ENCODE data around the gene CEP295NL. TPM values are rescaled to one million over a fixed set of nuclear protein-coding genes. Genes with fewer than 3 reads are reported as not detected.
"Not testable (repeated sequence)": the region's sequence is repeated elsewhere in the genome, so short reads cannot be mapped to it uniquely, and the experiment has no call there.

The CEP295NL gene
- total RNA-seq, 2 experiments from 2014 or later, result 0.26 TPM; not detected in 1

- peak overlapping the region; percentile 60 for H3K4me3 Mint-ChIP-seq
- ChIA-PET POLR2A (no interaction called here), CTCF (interaction anchor here (1.0 kb wide), 1 partner anchor 8 kb away, joined by 3 read pairs; no protein-coding TSS in a partner anchor)
- H3K4me1 Mint-ChIP-seq (ENCODE audit: low read depth), result peaks cover 36% of the 10 kb centered on the region
- no peaks in the 10 kb centered on the region for H3K9me3 Mint-ChIP-seq (ENCODE audit: insufficient read depth)
- peaks cover 4% of the 10 kb centered on the region for H3K27me3 Mint-ChIP-seq (ENCODE audit: low read depth)
- ATAC-seq (no peak), DNase-seq (no peak)
- peak overlapping the region; percentile 60 for H3K27ac Mint-ChIP-seq
- H3K36me3 Mint-ChIP-seq (ENCODE audit: low read depth), result no peaks in the 10 kb centered on the region
Measured at GRCh38 chr17:78878871-78879527, 24.0 kb downstream of the CEP295NL start.

GRCh38 chr17:78878261-78878660 is 24.7 kb downstream of the CEP295NL start:
- Mint-ChIP-seq H3K27ac (peak overlapping the region; percentile 5), H3K36me3 (ENCODE audit: low read depth) (no peaks in the 10 kb centered on the region), H3K4me1 (ENCODE audit: low read depth) (peaks cover 30% of the 10 kb centered on the region), H3K9me3 (ENCODE audit: insufficient read depth) (no peaks in the 10 kb centered on the region), H3K4me3 (no peak overlapping the region), H3K27me3 (ENCODE audit: low read depth) (peaks cover 4% of the 10 kb centered on the region)
- no peak for ATAC-seq
- ChIA-PET CTCF (interaction anchor here (1.0 to 5.0 kb wide), 2 partner anchors 9 to 12 kb away, joined by 3 to 34 read pairs; no protein-coding TSS in a partner anchor), POLR2A (no interaction called here)
- no peak for DNase-seq

GRCh38 chr17:78876954-78877517 is 26.0 kb downstream of the CEP295NL start:
- H3K27ac Mint-ChIP-seq; ATAC-seq; H3K4me3 Mint-ChIP-seq; H3K27me3 Mint-ChIP-seq (ENCODE audit: low read depth); H3K9me3 Mint-ChIP-seq (ENCODE audit: insufficient read depth); H3K36me3 Mint-ChIP-seq (ENCODE audit: low read depth); POLR2A ChIA-PET; DNase-seq: not testable (repeated sequence)
- peaks cover 21% of the 10 kb centered on the region for H3K4me1 Mint-ChIP-seq (ENCODE audit: low read depth)
- CTCF ChIA-PET, result interaction anchor here (1.1 to 5.0 kb wide), 2 partner anchors 11 to 14 kb away, joined by 3 to 34 read pairs; no protein-coding TSS in a partner anchor

- Mint-ChIP-seq H3K27ac (no peak overlapping the region), H3K27me3 (ENCODE audit: low read depth) (peaks cover 4% of the 10 kb centered on the region), H3K9me3 (ENCODE audit: insufficient read depth) (no peaks in the 10 kb centered on the region), H3K4me1 (ENCODE audit: low read depth) (peaks cover 21% of the 10 kb centered on the region), H3K4me3 (no peak overlapping the region), H3K36me3 (ENCODE audit: low read depth) (no peaks in the 10 kb centered on the region)
- ATAC-seq, result no peak
- CTCF ChIA-PET, result interaction anchor here (5.0 kb wide), 1 partner anchor 10 kb away, joined by 34 read pairs; no protein-coding TSS in a partner anchor
- no peak for DNase-seq
- POLR2A ChIA-PET, result no interaction called here
Measured at GRCh38 chr17:78876094-78876597, 26.9 kb downstream of the CEP295NL start.

GRCh38 chr17:78875363-78876093 is 27.5 kb downstream of the CEP295NL start:
- no peak for DNase-seq
- Mint-ChIP-seq H3K27me3 (ENCODE audit: low read depth) (peaks cover 4% of the 10 kb centered on the region), H3K27ac (no peak overlapping the region), H3K4me1 (ENCODE audit: low read depth) (peaks cover 21% of the 10 kb centered on the region), H3K36me3 (ENCODE audit: low read depth) (no peaks in the 10 kb centered on the region), H3K9me3 (ENCODE audit: insufficient read depth) (no peaks in the 10 kb centered on the region), H3K4me3 (no peak overlapping the region)
- CTCF ChIA-PET, result interaction anchor here (5.0 kb wide), 1 partner anchor 10 kb away, joined by 34 read pairs; no protein-coding TSS in a partner anchor
- POLR2A ChIA-PET, result no interaction called here
- ATAC-seq, result no peak

GRCh38 chr17:78873519-78874340 is 29.3 kb downstream of the CEP295NL start:
- Mint-ChIP-seq H3K4me3 (no peak overlapping the region), H3K4me1 (ENCODE audit: low read depth) (peaks cover 6% of the 10 kb centered on the region), H3K27me3 (ENCODE audit: low read depth) (peaks cover 4% of the 10 kb centered on the region), H3K27ac (no peak overlapping the region), H3K36me3 (ENCODE audit: low read depth) (no peaks in the 10 kb centered on the region), H3K9me3 (ENCODE audit: insufficient read depth) (no peaks in the 10 kb centered on the region)
- DNase-seq (no peak), ATAC-seq (no peak)
- CTCF ChIA-PET, result interaction anchor here (1.0 to 5.0 kb wide), 2 partner anchors 8 to 410 kb away, joined by 3 to 34 read pairs; no protein-coding TSS in a partner anchor
- POLR2A ChIA-PET, result no interaction called here

- CTCF ChIA-PET, result interaction anchor here (2.0 kb wide), 1 partner anchor 98 kb away, joined by 6 read pairs; no protein-coding TSS in a partner anchor
- Mint-ChIP-seq H3K4me1 (ENCODE audit: low read depth) (no peaks in the 10 kb centered on the region), H3K27ac (no peak overlapping the region), H3K9me3 (ENCODE audit: insufficient read depth) (no peaks in the 10 kb centered on the region), H3K36me3 (ENCODE audit: low read depth) (no peaks in the 10 kb centered on the region), H3K4me3 (no peak overlapping the region), H3K27me3 (ENCODE audit: low read depth) (peaks cover 4% of the 10 kb centered on the region)
- POLR2A ChIA-PET, result no interaction called here
- ATAC-seq, result no peak
- no peak for DNase-seq
Measured at GRCh38 chr17:78872486-78872885, 30.5 kb downstream of the CEP295NL start.

- Mint-ChIP-seq H3K4me3 (no peak overlapping the region), H3K36me3 (ENCODE audit: low read depth) (no peaks in the 10 kb centered on the region), H3K27me3 (ENCODE audit: low read depth) (no peaks in the 10 kb centered on the region), H3K9me3 (ENCODE audit: insufficient read depth) (no peaks in the 10 kb centered on the region), H3K27ac (no peak overlapping the region), H3K4me1 (ENCODE audit: low read depth) (no peaks in the 10 kb centered on the region)
- ChIA-PET POLR2A (no interaction called here), CTCF (no interaction called here)
- DNase-seq (no peak), ATAC-seq (no peak)
Measured at GRCh38 chr17:78870621-78871020, 32.4 kb downstream of the CEP295NL start.

GRCh38 chr17:78868391-78868790 is 34.6 kb downstream of the CEP295NL start:
- H3K27me3 Mint-ChIP-seq (ENCODE audit: low read depth), result no peaks in the 10 kb centered on the region
- no peak overlapping the region for H3K27ac Mint-ChIP-seq
- H3K4me1 Mint-ChIP-seq (ENCODE audit: low read depth), result no peaks in the 10 kb centered on the region
- DNase-seq, result no peak
- ChIA-PET CTCF (interaction anchor here (4.2 kb wide), 1 partner anchor 103 kb away, joined by 56 read pairs; no protein-coding TSS in a partner anchor), POLR2A (no interaction called here)
- no peaks in the 10 kb centered on the region for H3K9me3 Mint-ChIP-seq (ENCODE audit: insufficient read depth)
- ATAC-seq, result no peak
- no peak overlapping the region for H3K4me3 Mint-ChIP-seq
- no peaks in the 10 kb centered on the region for H3K36me3 Mint-ChIP-seq (ENCODE audit: low read depth)

GRCh38 chr17:78867046-78867445 is 36.0 kb downstream of the CEP295NL start:
- H3K27me3 Mint-ChIP-seq (ENCODE audit: low read depth); H3K4me1 Mint-ChIP-seq (ENCODE audit: low read depth); ATAC-seq; H3K36me3 Mint-ChIP-seq (ENCODE audit: low read depth); H3K27ac Mint-ChIP-seq; H3K9me3 Mint-ChIP-seq (ENCODE audit: insufficient read depth); DNase-seq; POLR2A ChIA-PET; H3K4me3 Mint-ChIP-seq: not testable (repeated sequence)
- CTCF ChIA-PET, result interaction anchor here (1.0 to 4.2 kb wide), 4 partner anchors 9 to 105 kb away, joined by 4 to 56 read pairs (median 24); no protein-coding TSS in a partner anchor
